Fibroblast of lung (primary cell): ENCODE data around the gene DNAAF8. TPM values are rescaled to one million over a fixed set of nuclear protein-coding genes. Genes with fewer than 3 reads are reported as not detected.

Experiments used
- DNase-seq, 2 donors: peaks; one replicate each; pipeline versions ENCODE4 v3.0.0 to v3.0.0-alpha.2; 2010; ENCODE audit warnings: low read depth in 2 of 2
- H2AFZ ChIP-seq: 2 replicates; pipeline ENCODE4 v1.5.1; 2012; ENCODE audit warnings: low read length, control low read depth, inconsistent platforms
- H3K27ac ChIP-seq: 2 replicates; pipeline ENCODE4 v1.5.1; 2011; ENCODE audit warnings: low read length, control low read depth; ENCODE audit not compliant: insufficient read depth
- H3K27me3 ChIP-seq: 2 replicates; pipeline ENCODE4 v1.5.1; 2011; ENCODE audit warnings: mild to moderate bottlenecking, low read length; ENCODE audit not compliant: control insufficient read depth, insufficient read depth
- H3K36me3 ChIP-seq: 2 replicates; pipeline ENCODE4 v1.5.1; 2011; ENCODE audit warnings: low read length; ENCODE audit not compliant: control insufficient read depth, insufficient read depth
- H3K4me1 ChIP-seq: 2 replicates; pipeline ENCODE4 v1.5.1; 2011; ENCODE audit warnings: low read length; ENCODE audit not compliant: control insufficient read depth, insufficient read depth; ENCODE audit errors: extremely low read depth
- H3K4me2 ChIP-seq: 2 replicates; pipeline ENCODE4 v1.5.1; 2011; ENCODE audit warnings: low read length, control low read depth; ENCODE audit not compliant: insufficient read depth; ENCODE audit errors: extremely low read depth
- H3K4me3 ChIP-seq, 4 experiments: fragments of 200-600 bp in 1 of 4; sonication (generic) in 1 of 4; replicated peaks in 1 of 4; 2 replicates each; pipeline ENCODE4 v1.5.1; 2011 to 2016; ENCODE audit warnings: low read length in 4 of 4, low read depth in 3 of 4, mild to moderate bottlenecking in 3 of 4, control low read depth in 2 of 4, inconsistent platforms in 1 of 4, mixed read lengths in 1 of 4; ENCODE audit not compliant: insufficient read depth in 1 of 4; ENCODE audit errors: control extremely low read depth in 1 of 4
- H3K79me2 ChIP-seq: 2 replicates; pipeline ENCODE4 v1.5.1; 2012; ENCODE audit warnings: mild to moderate bottlenecking, low read length, inconsistent platforms; ENCODE audit not compliant: control insufficient read depth, insufficient read depth
- H3K9ac ChIP-seq: 2 replicates; pipeline ENCODE4 v1.5.1; 2011; ENCODE audit warnings: mild to moderate bottlenecking, low read length, control low read depth; ENCODE audit not compliant: insufficient read depth
- H3K9me3 ChIP-seq: 2 replicates; pipeline ENCODE4 v1.5.1; 2012; ENCODE audit warnings: low read depth, low read length; ENCODE audit not compliant: control insufficient read depth, insufficient read depth
- H4K20me1 ChIP-seq: 2 replicates; pipeline ENCODE4 v1.5.1; 2011; ENCODE audit warnings: low read length; ENCODE audit not compliant: control insufficient read depth, insufficient read depth; ENCODE audit errors: extremely low read depth
- EZH2 ChIP-seq: IDR thresholded peaks from 2 replicates; pipeline ENCODE4 v1.5.1; 2012; ENCODE audit warnings: low read length, control low read depth, mild to moderate bottlenecking; ENCODE audit errors: missing control alignments
- polyA plus RNA-seq, 2 donors: library from polyadenylated mRNA; depleted of rRNA in 1 of 2; stranded (reverse) in 1 of 2; unstranded in 1 of 2; fragments of >200 nt; gene quantifications; 2 replicates each; pipeline ENCODE4 v1.2.1, GENCODE V29; 2011 to 2012; ENCODE audit warnings: missing spikeins in 1 of 2
- total RNA-seq: library from RNA; depleted of rRNA; stranded (reverse); fragments of >200 nt; gene quantifications from 2 replicates; pipeline ENCODE4 v1.2.1, GENCODE V29; 2014
- TF ChIP-seq, protein P1 (sequence below), 2 donors: IDR thresholded peaks in 1 of 2; conservative IDR thresholded peaks in 1 of 2; 1 replicate in 1 of 2; 2 replicates in 1 of 2; pipeline ENCODE4 v1.5.1; 2011 to 2012; ENCODE audit warnings: low read length in 2 of 2, control low read depth in 1 of 2, inconsistent platforms in 1 of 2, low read depth in 1 of 2, mild to moderate bottlenecking in 1 of 2

Gene DNAAF8
- total and polyA plus RNA-seq, 2 donors (not counting 1 experiment from before 2014, with no cell fraction given), result 0.50 to 0.95 TPM

- H3K79me2 ChIP-seq, result no peaks in the 10 kb centered on the region
- no peaks in the 10 kb centered on the region for H3K27me3 ChIP-seq
- H2AFZ ChIP-seq, result no peak overlapping the region
- H3K4me2 ChIP-seq, result no peak overlapping the region
- DNase-seq, result no peak
- H3K4me3 ChIP-seq, result no peak overlapping the region
- no peak overlapping the region for H3K27ac ChIP-seq
- no peaks in the 10 kb centered on the region for H4K20me1 ChIP-seq
- TF ChIP-seq, protein P1, sequence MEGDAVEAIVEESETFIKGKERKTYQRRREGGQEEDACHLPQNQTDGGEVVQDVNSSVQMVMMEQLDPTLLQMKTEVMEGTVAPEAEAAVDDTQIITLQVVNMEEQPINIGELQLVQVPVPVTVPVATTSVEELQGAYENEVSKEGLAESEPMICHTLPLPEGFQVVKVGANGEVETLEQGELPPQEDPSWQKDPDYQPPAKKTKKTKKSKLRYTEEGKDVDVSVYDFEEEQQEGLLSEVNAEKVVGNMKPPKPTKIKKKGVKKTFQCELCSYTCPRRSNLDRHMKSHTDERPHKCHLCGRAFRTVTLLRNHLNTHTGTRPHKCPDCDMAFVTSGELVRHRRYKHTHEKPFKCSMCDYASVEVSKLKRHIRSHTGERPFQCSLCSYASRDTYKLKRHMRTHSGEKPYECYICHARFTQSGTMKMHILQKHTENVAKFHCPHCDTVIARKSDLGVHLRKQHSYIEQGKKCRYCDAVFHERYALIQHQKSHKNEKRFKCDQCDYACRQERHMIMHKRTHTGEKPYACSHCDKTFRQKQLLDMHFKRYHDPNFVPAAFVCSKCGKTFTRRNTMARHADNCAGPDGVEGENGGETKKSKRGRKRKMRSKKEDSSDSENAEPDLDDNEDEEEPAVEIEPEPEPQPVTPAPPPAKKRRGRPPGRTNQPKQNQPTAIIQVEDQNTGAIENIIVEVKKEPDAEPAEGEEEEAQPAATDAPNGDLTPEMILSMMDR (conservative IDR thresholded peaks at IDR 0.05 in 1 of 2, IDR thresholded peaks at IDR 0.05 in 1 of 2; ENCODE audit: low read depth in 1 of 2, low read length in 2 of 2), result no peak
- no peak for TF ChIP-seq EZH2
- H3K4me1 ChIP-seq, result no peaks in the 10 kb centered on the region
- H3K36me3 ChIP-seq, result peaks cover 34% of the 10 kb centered on the region
- H3K9ac ChIP-seq, result no peak overlapping the region
- no peaks in the 10 kb centered on the region for H3K9me3 ChIP-seq
Measured at GRCh38 chr16:4685776-4686496, 48.4 kb upstream of the DNAAF8 start.

- Histone ChIP-seq H3K36me3 (peaks cover 30% of the 10 kb centered on the region), H3K4me3 (no peak overlapping the region), H3K9ac (no peak overlapping the region), H3K79me2 (no peaks in the 10 kb centered on the region), H3K27me3 (no peaks in the 10 kb centered on the region), H2AFZ (no peak overlapping the region), H4K20me1 (no peaks in the 10 kb centered on the region), H3K4me1 (no peaks in the 10 kb centered on the region), H3K4me2 (no peak overlapping the region), H3K27ac (no peak overlapping the region), H3K9me3 (no peaks in the 10 kb centered on the region)
- DNase-seq, result no peak
- TF ChIP-seq EZH2, result no peak
- TF ChIP-seq, protein P1 (conservative IDR thresholded peaks at IDR 0.05 in 1 of 2, IDR thresholded peaks at IDR 0.05 in 1 of 2; ENCODE audit: low read depth in 1 of 2, low read length in 2 of 2), result no peak
Measured at GRCh38 chr16:4686497-4687210, 47.7 kb upstream of the DNAAF8 start.

GRCh38 chr16:4687416-4687815 lies 46.9 kb upstream of the DNAAF8 start:
- Histone ChIP-seq H3K4me2 (no peak overlapping the region), H2AFZ (no peak overlapping the region), H3K27ac (no peak overlapping the region), H3K79me2 (no peaks in the 10 kb centered on the region), H3K27me3 (no peaks in the 10 kb centered on the region), H3K4me3 (no peak overlapping the region), H3K9ac (no peak overlapping the region), H4K20me1 (no peaks in the 10 kb centered on the region), H3K36me3 (peaks cover 23% of the 10 kb centered on the region), H3K4me1 (no peaks in the 10 kb centered on the region), H3K9me3 (no peaks in the 10 kb centered on the region)
- TF ChIP-seq EZH2, result no peak
- TF ChIP-seq, protein P1 (conservative IDR thresholded peaks at IDR 0.05 in 1 of 2, IDR thresholded peaks at IDR 0.05 in 1 of 2; ENCODE audit: low read depth in 1 of 2, low read length in 2 of 2), result no peak
- DNase-seq, result no peak
